ENCODE results near the gene TSPAN19. TPM values are rescaled to one million over a fixed set of nuclear protein-coding genes. Genes with fewer than 3 reads are reported as not detected.

Gene TSPAN19
- total RNA-seq, 1 donor from 2014 or later, result not detected

GRCh38 chr12:85004204-85004603 lies 31.9 kb downstream of the TSPAN19 start:
- H3K27me3 Mint-ChIP-seq (ENCODE audit: low read depth), result peaks cover 7% of the 10 kb centered on the region
- H3K9me3 Mint-ChIP-seq (ENCODE audit: low read depth), result no peaks in the 10 kb centered on the region
- no peak overlapping the region for H3K4me3 Mint-ChIP-seq (ENCODE audit: unreplicated experiment)
- no peaks in the 10 kb centered on the region for H3K4me1 Mint-ChIP-seq (ENCODE audit: low read depth)
- no peak for DNase-seq (ENCODE audit: low spot score)
- no peak overlapping the region for H3K27ac Mint-ChIP-seq (ENCODE audit: unreplicated experiment)
- no peaks in the 10 kb centered on the region for H3K36me3 Mint-ChIP-seq (ENCODE audit: low read depth)
- no peak for TF ChIP-seq CTCF (IDR thresholded peaks at IDR 0.05)

GRCh38 chr12:85002778-85003296 lies 33.2 kb downstream of the TSPAN19 start:
- no peaks in the 10 kb centered on the region for H3K4me1 Mint-ChIP-seq (ENCODE audit: low read depth)
- TF ChIP-seq CTCF (IDR thresholded peaks at IDR 0.05), result no peak
- H3K4me3 Mint-ChIP-seq (ENCODE audit: unreplicated experiment), result no peak overlapping the region
- H3K9me3 Mint-ChIP-seq (ENCODE audit: low read depth), result no peaks in the 10 kb centered on the region
- no peaks in the 10 kb centered on the region for H3K36me3 Mint-ChIP-seq (ENCODE audit: low read depth)
- H3K27me3 Mint-ChIP-seq (ENCODE audit: low read depth), result peaks cover 7% of the 10 kb centered on the region
- H3K27ac Mint-ChIP-seq (ENCODE audit: unreplicated experiment), result no peak overlapping the region
- no peak for DNase-seq (ENCODE audit: low spot score)

GRCh38 chr12:85000729-85001128 lies 35.3 kb downstream of the TSPAN19 start:
- no peaks in the 10 kb centered on the region for H3K4me1 Mint-ChIP-seq (ENCODE audit: low read depth)
- H3K4me3 Mint-ChIP-seq (ENCODE audit: unreplicated experiment), result no peak overlapping the region
- H3K27me3 Mint-ChIP-seq (ENCODE audit: low read depth), result peaks cover 4% of the 10 kb centered on the region
- TF ChIP-seq CTCF (IDR thresholded peaks at IDR 0.05), result no peak
- no peak for DNase-seq (ENCODE audit: low spot score)
- H3K27ac Mint-ChIP-seq (ENCODE audit: unreplicated experiment), result no peak overlapping the region
- H3K9me3 Mint-ChIP-seq (ENCODE audit: low read depth), result no peaks in the 10 kb centered on the region
- H3K36me3 Mint-ChIP-seq (ENCODE audit: low read depth), result no peaks in the 10 kb centered on the region

- Mint-ChIP-seq H3K36me3 (ENCODE audit: low read depth) (no peaks in the 10 kb centered on the region), H3K9me3 (ENCODE audit: low read depth) (peaks cover 3% of the 10 kb centered on the region), H3K27ac (ENCODE audit: unreplicated experiment) (no peak overlapping the region), H3K27me3 (ENCODE audit: low read depth) (peaks cover 4% of the 10 kb centered on the region), H3K4me3 (ENCODE audit: unreplicated experiment) (no peak overlapping the region), H3K4me1 (ENCODE audit: low read depth) (no peaks in the 10 kb centered on the region)
- DNase-seq (ENCODE audit: low spot score), result no peak
- no peak for TF ChIP-seq CTCF (IDR thresholded peaks at IDR 0.05)
These were observed 37.7 kb downstream of the TSPAN19 start for GRCh38 chr12:84998341-84998740.

- Mint-ChIP-seq H3K4me3 (ENCODE audit: unreplicated experiment) (no peak overlapping the region), H3K4me1 (ENCODE audit: low read depth) (no peaks in the 10 kb centered on the region), H3K9me3 (ENCODE audit: low read depth) (peaks cover 6% of the 10 kb centered on the region), H3K27me3 (ENCODE audit: low read depth) (peaks cover 4% of the 10 kb centered on the region), H3K36me3 (ENCODE audit: low read depth) (no peaks in the 10 kb centered on the region), H3K27ac (ENCODE audit: unreplicated experiment) (no peak overlapping the region)
- TF ChIP-seq CTCF (IDR thresholded peaks at IDR 0.05), result no peak
- DNase-seq (ENCODE audit: low spot score), result no peak
These were observed 39.3 kb downstream of the TSPAN19 start for GRCh38 chr12:84996759-84997158.
